OCI-LY1 (cell line): ENCODE results near the gene ROBO4.

Source experiments
- H2AFZ ChIP-seq: fragments of 200-600 bp; sonication (generic), shearing (Covaris generic); 2 replicates; pipeline ENCODE4 v1.6.0; 2014; ENCODE audit warnings: antibody characterized with exemption, mild to moderate bottlenecking, low read length
- H3F3A ChIP-seq: fragments of 200-600 bp; sonication (generic), shearing (Covaris generic); 2 replicates; pipeline ENCODE4 v1.6.0; 2014; ENCODE audit warnings: mild to moderate bottlenecking, antibody characterized with exemption, low read length, moderate library complexity; ENCODE audit not compliant: insufficient read depth
- H3K27ac ChIP-seq: fragments of 200-600 bp; sonication (generic); 2 replicates; pipeline ENCODE4 v1.5.1; 2014; ENCODE audit warnings: low read length, mixed run types, mild to moderate bottlenecking, low read depth; ENCODE audit not compliant: poor library complexity, severe bottlenecking
- H3K27me3 ChIP-seq: fragments of 200-600 bp; sonication (generic); 2 replicates; pipeline ENCODE4 v1.6.0; 2014; ENCODE audit warnings: antibody characterized with exemption, mild to moderate bottlenecking, low read length, moderate library complexity; ENCODE audit not compliant: insufficient read depth
- H3K36me3 ChIP-seq: fragments of 200-600 bp; sonication (generic); 2 replicates; pipeline ENCODE4 v1.6.1; 2014; ENCODE audit warnings: mild to moderate bottlenecking, antibody characterized with exemption, low read length, moderate library complexity, mixed read lengths; ENCODE audit not compliant: insufficient read depth
- H3K4me1 ChIP-seq: fragments of 200-600 bp; sonication (generic); 2 replicates; pipeline ENCODE4 v1.5.1; 2014; ENCODE audit warnings: mild to moderate bottlenecking, low read length, moderate library complexity; ENCODE audit not compliant: insufficient read depth, severe bottlenecking
- H3K4me2 ChIP-seq: fragments of 200-600 bp; sonication (generic), shearing (Covaris generic); 2 replicates; pipeline ENCODE4 v1.6.1; 2014; ENCODE audit warnings: low read length
- H3K4me3 ChIP-seq: fragments of 200-600 bp; sonication (generic); 2 replicates; pipeline ENCODE4 v1.5.1; 2014; ENCODE audit warnings: low read length, low read depth, mild to moderate bottlenecking, mixed read lengths; ENCODE audit not compliant: poor library complexity, severe bottlenecking
- H3K79me2 ChIP-seq: fragments of 200-600 bp; shearing (Covaris generic); 2 replicates; pipeline ENCODE4 v1.6.1; 2016; ENCODE audit warnings: mixed run types, low read length, mixed read lengths; ENCODE audit not compliant: insufficient read depth
- H3K9ac ChIP-seq: fragments of 200-600 bp; sonication (generic), shearing (Covaris generic); 2 replicates; pipeline ENCODE4 v1.6.1; 2014; ENCODE audit warnings: mild to moderate bottlenecking, low read length, mixed read lengths
- H3K9me2 ChIP-seq: fragments of 200-600 bp; sonication (generic), shearing (Covaris generic); 2 replicates; pipeline ENCODE4 v1.6.1; 2014; ENCODE audit warnings: low read depth, mild to moderate bottlenecking, low read length, mixed read lengths
- H3K9me3 ChIP-seq: fragments of 200-600 bp; shearing (Covaris generic); 2 replicates; pipeline ENCODE4 v1.6.1; 2014; ENCODE audit warnings: low read length, mixed read lengths
- H4K20me1 ChIP-seq: fragments of 200-600 bp; sonication (generic), shearing (Covaris generic); 2 replicates; pipeline ENCODE4 v1.6.0; 2016; ENCODE audit warnings: mild to moderate bottlenecking, low read length; ENCODE audit not compliant: insufficient read depth
- CTCF ChIP-seq: fragments of 200-600 bp; sonication (generic), shearing (Covaris generic); IDR thresholded peaks from 2 replicates; pipeline ENCODE4 v1.5.1; 2017; ENCODE audit warnings: mild to moderate bottlenecking, antibody characterized with exemption, low read length, moderate library complexity, mixed read lengths
- EZH2 ChIP-seq: fragments of 200-600 bp; sonication (generic), shearing (Covaris generic); IDR thresholded peaks from 2 replicates; pipeline ENCODE4 v1.8.0; 2017; ENCODE audit warnings: borderline replicate concordance, mixed run types, mild to moderate bottlenecking, antibody characterized with exemption, low read length, moderate library complexity, mixed read lengths

The ROBO4 gene

GRCh38 chr11:124896071-124896750 is 1.5 kb downstream of the ROBO4 start:
- Histone ChIP-seq H3K27me3 (0 out of 2 replicates have a peak, but pooled peaks cover 2% of the 10 kb centered on the region), H3F3A (no peaks in the 10 kb centered on the region), H3K27ac (no peak overlapping the region), H3K79me2 (no peaks in the 10 kb centered on the region), H3K4me3 (no peak overlapping the region), H3K4me2 (no peak overlapping the region), H3K9ac (no peak overlapping the region), H4K20me1 (no peaks in the 10 kb centered on the region), H3K9me2 (no peaks in the 10 kb centered on the region), H3K9me3 (no peaks in the 10 kb centered on the region), H2AFZ (no peak overlapping the region), H3K36me3 (no peaks in the 10 kb centered on the region), H3K4me1 (no peaks in the 10 kb centered on the region)
- TF ChIP-seq EZH2 (no peak), CTCF (no peak)

- no peaks in the 10 kb centered on the region for H3K9me2 ChIP-seq
- H3K4me2 ChIP-seq: no peak overlapping the region
- no peak for TF ChIP-seq CTCF
- no peak for TF ChIP-seq EZH2
- no peak overlapping the region for H3K9ac ChIP-seq
- H3K27ac ChIP-seq: no peak overlapping the region
- no peaks in the 10 kb centered on the region for H3K79me2 ChIP-seq
- H3K9me3 ChIP-seq: no peaks in the 10 kb centered on the region
- H3K36me3 ChIP-seq: no peaks in the 10 kb centered on the region
- 0 out of 2 replicates have a peak, but pooled peaks cover 2% of the 10 kb centered on the region for H3K27me3 ChIP-seq
- H4K20me1 ChIP-seq: no peaks in the 10 kb centered on the region
- H3K4me1 ChIP-seq: no peaks in the 10 kb centered on the region
- no peak overlapping the region for H2AFZ ChIP-seq
- no peaks in the 10 kb centered on the region for H3F3A ChIP-seq
- no peak overlapping the region for H3K4me3 ChIP-seq
Observed at GRCh38 chr11:124895471-124895971, 2.1 kb downstream of the ROBO4 start.

GRCh38 chr11:124894606-124895430 is 2.8 kb downstream of the ROBO4 start:
- no peak overlapping the region for H3K9ac ChIP-seq
- no peaks in the 10 kb centered on the region for H3K79me2 ChIP-seq
- no peaks in the 10 kb centered on the region for H3K36me3 ChIP-seq
- TF ChIP-seq CTCF (no peak), EZH2 (no peak)
- H3K4me1 ChIP-seq: no peaks in the 10 kb centered on the region
- H3K27me3 ChIP-seq: 0 out of 2 replicates have a peak, but pooled peaks cover 2% of the 10 kb centered on the region
- no peaks in the 10 kb centered on the region for H3F3A ChIP-seq
- H3K4me3 ChIP-seq: no peak overlapping the region
- no peak overlapping the region for H3K27ac ChIP-seq
- no peak overlapping the region for H2AFZ ChIP-seq
- H3K9me2 ChIP-seq: no peaks in the 10 kb centered on the region
- no peaks in the 10 kb centered on the region for H4K20me1 ChIP-seq
- H3K9me3 ChIP-seq: no peaks in the 10 kb centered on the region
- no peak overlapping the region for H3K4me2 ChIP-seq
